H1 (cell line): ENCODE data around the gene SOCS3. TPM values are rescaled to one million over a fixed set of nuclear protein-coding genes. Genes with fewer than 3 reads are reported as not detected.

ENCODE experiments used
- CTCF ChIA-PET: fragments of 300-600 bp; sonication (Branson Sonifier 250); formaldehyde crosslinking; loops from one replicate; lab custom pipeline; 2021; ENCODE audit not compliant: partially characterized antibody; lab: Charles Lee
- POLR2A ChIA-PET: fragments of 300-600 bp; sonication (Branson Sonifier 250); formaldehyde crosslinking; loops from one replicate; lab custom pipeline; 2021; ENCODE audit warnings: inconsistent platforms; ENCODE audit not compliant: partially characterized antibody; lab: Charles Lee
- DNase-seq, 2 experiments: peaks; one replicate each; pipeline versions ENCODE4 v3.0.0 to v3.0.0-alpha.2; 2010 to 2022; ENCODE audit warnings: low spot score in 2 of 2, low read depth in 1 of 2, mixed read lengths in 1 of 2
- FAIRE-seq: peaks from 2 replicates; lab custom pipeline; 2011; peaks lifted over from hg19 to GRCh38; lab: Jason Lieb, UNC
- H2AFZ ChIP-seq: 2 replicates; pipeline ENCODE4 v1.8.1; 2012; ENCODE audit warnings: low read length, inconsistent platforms
- H2AK5ac ChIP-seq: 2 replicates; pipeline ENCODE4 v1.6.1; 2013; ENCODE audit warnings: low read depth, low read length
- H2BK120ac ChIP-seq: replicated peaks from 2 replicates; pipeline ENCODE3; 2013; ENCODE audit warnings: low read depth, low read length, inconsistent platforms
- H2BK12ac ChIP-seq: 2 replicates; pipeline ENCODE4 v1.6.1; 2013; ENCODE audit warnings: low read depth, low read length
- H2BK15ac ChIP-seq: 2 replicates; pipeline ENCODE4 v1.6.1; 2013; ENCODE audit warnings: low read length
- H2BK20ac ChIP-seq: 2 replicates; pipeline ENCODE4 v1.6.1; 2013; ENCODE audit warnings: low read length
- H2BK5ac ChIP-seq: 2 replicates; pipeline ENCODE4 v1.6.1; 2013; ENCODE audit warnings: low read depth, low read length
- H3K14ac ChIP-seq: 2 replicates; pipeline ENCODE4 v1.6.1; 2013; ENCODE audit warnings: inconsistent platforms; ENCODE audit not compliant: insufficient read length
- H3K18ac ChIP-seq: 2 replicates; pipeline ENCODE4 v1.6.1; 2013; ENCODE audit warnings: low read length; ENCODE audit errors: extremely low read depth
- H3K23ac ChIP-seq: 2 replicates; pipeline ENCODE4 v1.6.1; 2013; ENCODE audit warnings: inconsistent platforms; ENCODE audit not compliant: insufficient read length
- H3K23me2 ChIP-seq: 2 replicates; pipeline ENCODE4 v1.6.1; 2013; ENCODE audit warnings: low read depth, low read length
- H3K27ac ChIP-seq: 2 replicates; pipeline ENCODE4 v1.6.1; 2011; ENCODE audit warnings: low read depth, low read length, inconsistent platforms
- H3K27me3 ChIP-seq, 4 experiments: replicated peaks in 1 of 4; 1 replicate in 1 of 4; 2 replicates in 3 of 4; pipeline versions ENCODE4 v1.6.1 to v1.8.1; 2011 to 2013; ENCODE audit warnings: low read length in 3 of 4, mild to moderate bottlenecking in 3 of 4, inconsistent platforms in 2 of 4, mixed read lengths in 2 of 4, moderate library complexity in 1 of 4; ENCODE audit not compliant: control insufficient read depth in 3 of 4, insufficient read depth in 3 of 4; ENCODE audit errors: extremely low read depth in 1 of 4
- H3K36me3 ChIP-seq, 4 experiments: 2 replicates each; pipeline versions ENCODE4 v1.6.1 to v1.8.1; 2011 to 2013; ENCODE audit warnings: mild to moderate bottlenecking in 4 of 4, low read length in 3 of 4, moderate library complexity in 2 of 4, control low read depth in 1 of 4, inconsistent platforms in 1 of 4; ENCODE audit not compliant: insufficient read depth in 4 of 4, control insufficient read depth in 2 of 4
- H3K4ac ChIP-seq: replicated peaks from 2 replicates; pipeline ENCODE3; 2013; ENCODE audit warnings: low read length, low read depth, mixed read lengths, inconsistent platforms; ENCODE audit not compliant: insufficient read length
- H3K4me1 ChIP-seq, 4 experiments: replicated peaks in 1 of 4; 1 replicate in 1 of 4; 2 replicates in 3 of 4; pipeline versions ENCODE4 v1.6.1 to v1.8.1; 2011 to 2013; ENCODE audit warnings: low read length in 3 of 4, inconsistent platforms in 2 of 4, mixed read lengths in 1 of 4; ENCODE audit not compliant: insufficient read depth in 4 of 4, control insufficient read depth in 3 of 4
- H3K4me2 ChIP-seq, 2 experiments: 2 replicates each; pipeline versions ENCODE4 v1.6.1 to v1.8.1; 2011 to 2013; ENCODE audit warnings: low read depth in 2 of 2, low read length in 2 of 2, control low read depth in 1 of 2, inconsistent platforms in 1 of 2, mild to moderate bottlenecking in 1 of 2; ENCODE audit not compliant: insufficient read depth in 1 of 2
- H3K4me3 ChIP-seq, 4 experiments: fragments of 200-600, 300-600 bp in 1 of 4; sonication (generic), shearing (Covaris generic), sonication (Bioruptor Twin) in 1 of 4; 2 replicates each; pipeline versions ENCODE4 v1.5.1 to v1.8.1; 2011 to 2016; ENCODE audit warnings: low read length in 4 of 4, low read depth in 3 of 4, control low read depth in 2 of 4, inconsistent platforms in 2 of 4, mild to moderate bottlenecking in 2 of 4, mixed read lengths in 1 of 4, moderate library complexity in 1 of 4; ENCODE audit not compliant: insufficient read depth in 2 of 4; ENCODE audit errors: extremely low read depth in 1 of 4
- H3K56ac ChIP-seq: replicated peaks from 2 replicates; pipeline ENCODE3; 2013; ENCODE audit warnings: low read depth, mild to moderate bottlenecking, mixed read lengths, low read length, inconsistent platforms; ENCODE audit not compliant: insufficient read length
- H3K79me1 ChIP-seq: 2 replicates; pipeline ENCODE4 v1.6.1; 2013; ENCODE audit warnings: low read depth, low read length, control low read depth
- H3K79me2 ChIP-seq, 2 experiments: 2 replicates each; pipeline versions ENCODE4 v1.6.1 to v1.8.1; 2012 to 2013; ENCODE audit warnings: low read length in 2 of 2, mild to moderate bottlenecking in 2 of 2, inconsistent platforms in 1 of 2; ENCODE audit not compliant: insufficient read depth in 2 of 2, control insufficient read depth in 1 of 2
- H3K9ac ChIP-seq, 4 experiments: replicated peaks in 1 of 4; 1 replicate in 1 of 4; 2 replicates in 3 of 4; pipeline versions ENCODE4 v1.6.1 to v1.8.1; 2011 to 2013; ENCODE audit warnings: low read depth in 3 of 4, low read length in 3 of 4, control low read depth in 2 of 4, mild to moderate bottlenecking in 2 of 4, moderate library complexity in 2 of 4, inconsistent platforms in 1 of 4; ENCODE audit errors: extremely low read depth in 1 of 4
- H3K9me3 ChIP-seq, 2 experiments: 2 replicates each; pipeline versions ENCODE4 v1.6.1 to v1.8.1; 2012 to 2013; ENCODE audit warnings: mild to moderate bottlenecking in 2 of 2, moderate library complexity in 2 of 2, control low read depth in 1 of 2, inconsistent platforms in 1 of 2, low read depth in 1 of 2, low read length in 1 of 2, mixed read lengths in 1 of 2; ENCODE audit not compliant: insufficient read depth in 2 of 2
- H4K20me1 ChIP-seq, 2 experiments: replicated peaks in 1 of 2; 2 replicates each; pipeline versions ENCODE3 to v1.8.1; 2011 to 2013; ENCODE audit warnings: inconsistent platforms in 2 of 2, low read length in 2 of 2, mild to moderate bottlenecking in 1 of 2; ENCODE audit not compliant: insufficient read depth in 2 of 2, control insufficient read depth in 1 of 2
- H4K5ac ChIP-seq: 2 replicates; pipeline ENCODE4 v1.6.1; 2013; ENCODE audit warnings: low read length, low read depth, mixed read lengths, inconsistent platforms; ENCODE audit not compliant: insufficient read length
- H4K8ac ChIP-seq: 2 replicates; pipeline ENCODE4 v1.8.0; 2013; ENCODE audit warnings: mild to moderate bottlenecking, moderate library complexity, low read length, inconsistent platforms; ENCODE audit not compliant: insufficient read depth; ENCODE audit errors: extremely low read depth
- H4K91ac ChIP-seq: replicated peaks from 2 replicates; pipeline ENCODE3; 2013; ENCODE audit warnings: low read length, mixed read lengths, inconsistent platforms; ENCODE audit not compliant: insufficient read length
- CHD2 ChIP-seq: IDR thresholded peaks from 2 replicates; pipeline ENCODE4 v1.6.1; 2012; ENCODE audit warnings: low read length, improper control_type of control experiment
- POLR2AphosphoS5 ChIP-seq: IDR thresholded peaks from 2 replicates; pipeline ENCODE4 v1.6.1; 2011; ENCODE audit warnings: low read depth, low read length
- SP4 ChIP-seq: IDR thresholded peaks from 2 replicates; pipeline ENCODE4 v1.6.1; 2012; ENCODE audit warnings: low read length, inconsistent platforms
- WGBS, 2 experiments: shearing (Covaris generic) in 1 of 2; methylation state at CpG; one replicate each; pipeline versions ENCODE4 v1.1.6 to v1.1.7; 2013 to 2015; ENCODE audit warnings: low lambda C conversion rate in 2 of 2, mixed read lengths in 2 of 2, inconsistent platforms in 1 of 2, low coverage in 1 of 2, missing lambda C conversion rate in 1 of 2; ENCODE audit not compliant: insufficient replicate concordance in 2 of 2, insufficient coverage in 1 of 2, insufficient read length in 1 of 2; ENCODE audit errors: extremely low coverage in 1 of 2, missing lambda C conversion rate in 1 of 2; 5-methylcytosine and 5-hydroxymethylcytosine counted together
- polyA plus RNA-seq, 7 experiments: library from polyadenylated mRNA; depleted of rRNA in 3 of 7; stranded (reverse) in 5 of 7; unstranded in 2 of 7; fragments of >200 nt in 5 of 7; fragments of 200-250 nt in 2 of 7; gene quantifications; 1 replicate in 5 of 7; 2 replicates in 1 of 7; 4 replicates in 1 of 7; pipeline versions ENCODE4 v1.2.1 to v1.2.3, GENCODE V29; 2011 to 2013; ENCODE audit warnings: missing spikeins in 2 of 7, mixed read lengths in 2 of 7
- total RNA-seq: library from RNA; stranded (reverse); fragmentation: NEBNext Ultra II Directional; extraction: Animal tissue kit (Norgen Biotek cat#: 25700); gene quantifications from 2 replicates; pipeline ENCODE4 v1.2.1, GENCODE V29; 2021

Gene SOCS3
- total and polyA plus RNA-seq, 2 of the 8 experiments (the other 6 are each of a cell fraction or from before 2014, with no cell fraction given): 10.1 to 47.9 TPM

DNA sequence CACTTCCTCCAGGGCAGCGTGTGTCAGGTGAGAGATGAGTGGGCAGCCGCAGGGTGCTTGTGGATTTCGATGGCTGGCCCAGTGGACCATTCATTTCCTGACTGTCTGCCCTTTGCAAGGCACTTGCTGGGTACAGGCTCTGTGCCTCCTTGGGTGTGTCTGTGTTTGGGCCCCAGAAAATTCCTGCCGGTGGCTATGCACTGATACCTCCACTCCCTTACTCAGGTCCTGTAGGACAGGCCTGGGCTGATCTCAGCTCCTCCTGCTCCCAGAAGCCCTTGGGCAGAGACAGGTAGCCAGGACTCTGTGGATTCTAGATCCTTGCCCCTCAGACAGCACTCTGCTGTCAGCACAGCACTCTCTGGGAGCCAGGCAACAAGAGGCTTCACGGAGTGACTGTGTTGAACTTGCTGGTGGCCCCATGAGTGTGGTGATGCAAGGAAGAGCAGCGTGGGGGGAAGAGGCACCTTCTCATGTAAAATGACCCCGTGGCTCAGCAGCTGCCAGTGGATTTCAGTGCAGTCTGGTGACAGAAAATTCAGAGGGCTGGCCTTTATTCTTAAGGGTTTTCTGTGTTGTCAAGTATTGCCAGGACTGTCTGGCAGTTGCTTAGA is 47.6 kb upstream of the SOCS3 start:
- H4K8ac ChIP-seq: no peak overlapping the region
- no peak overlapping the region for H4K91ac ChIP-seq
- no peak overlapping the region for H3K14ac ChIP-seq
- peaks cover 11 to 26% (median 23%) of the 10 kb centered on the region in 4 experiments for H3K36me3 ChIP-seq
- 81% methylated on average over 7 of the region's 7 CpGs; no CpG with 5 or more reads in 1 of the 2 experiments for WGBS, 2 experiments
- DNase-seq (no peak), FAIRE-seq (no peak)
- CTCF ChIA-PET: interaction anchor here (1.1 to 6.5 kb wide), 6 partner anchors 10 to 156 kb away, joined by 4 to 28 read pairs (median 7); no protein-coding TSS in a partner anchor
- no peaks in the 10 kb centered on the region for H3K27me3 ChIP-seq
- no peak overlapping the region for H3K4ac ChIP-seq
- peaks cover 0 to 15% (median 8%) of the 10 kb centered on the region in 4 experiments; a peak in 5 of 7 replicates for H3K4me1 ChIP-seq
- TF ChIP-seq CHD2: no peak
- TF ChIP-seq POLR2AphosphoS5: 0 out of 2 replicates have a peak, but pooled peaks have one; percentile 1
- no peak for TF ChIP-seq SP4
- H3K56ac ChIP-seq: no peak overlapping the region
- H2AK5ac ChIP-seq: no peak overlapping the region
- no peaks in the 10 kb centered on the region for H3K23me2 ChIP-seq
- peak overlapping the region in 1 of 4 experiments; percentile 37; a peak in 1 of 7 replicates for H3K9ac ChIP-seq
- H2BK20ac ChIP-seq: no peak overlapping the region
- no peak overlapping the region for H2AFZ ChIP-seq
- H4K20me1 ChIP-seq: peaks cover 29 to 49% of the 10 kb centered on the region in 2 experiments
- H3K23ac ChIP-seq: no peak overlapping the region
- peaks cover 13% of the 10 kb centered on the region for H3K79me1 ChIP-seq
- POLR2A ChIA-PET: interaction anchor here (0.9 to 1.7 kb wide), 2 partner anchors 8 to 25 kb away, joined by 3 to 5 read pairs; no protein-coding TSS in a partner anchor
- H3K79me2 ChIP-seq: peaks cover 0 to 85% of the 10 kb centered on the region in 2 experiments; a peak in 2 of 4 replicates
- no peak overlapping the region for H2BK15ac ChIP-seq
- no peaks in the 10 kb centered on the region for H3K9me3 ChIP-seq
- no peak overlapping the region for H2BK120ac ChIP-seq
- no peak overlapping the region for H3K4me3 ChIP-seq
- H3K18ac ChIP-seq: no peak overlapping the region
- 0 out of 2 replicates have a peak overlapping the region, but pooled peaks have one; percentile 4 for H2BK12ac ChIP-seq
- H4K5ac ChIP-seq: no peak overlapping the region
- H2BK5ac ChIP-seq: peak overlapping the region; percentile 20; the same call in 1 of the 2 replicates
- peak overlapping the region; percentile 23; the same call in 1 of the 2 replicates for H3K27ac ChIP-seq
- no peak overlapping the region; a peak in 1 of 4 replicates for H3K4me2 ChIP-seq
